Ectodermal cell (in vitro differentiated cells): ENCODE data around the gene RPS5.
"Not testable (repeated sequence)": the region's sequence is repeated elsewhere in the genome, so short reads cannot be mapped to it uniquely, and the experiment has no call there.

Source experiments
- H3K27ac ChIP-seq: 2 replicates; pipeline ENCODE4 v1.7.0; 2013; ENCODE audit warnings: mild to moderate bottlenecking, low read depth, low read length; ENCODE audit not compliant: insufficient read depth, poor library complexity, severe bottlenecking
- H3K27me3 ChIP-seq: 2 replicates; pipeline ENCODE4 v1.7.0; 2013; ENCODE audit warnings: mild to moderate bottlenecking, low read length; ENCODE audit not compliant: insufficient read depth, control insufficient read depth, poor library complexity, severe bottlenecking
- H3K36me3 ChIP-seq: one replicate; pipeline ENCODE4 v1.7.0; 2013; ENCODE audit warnings: low read length; ENCODE audit not compliant: control insufficient read depth, insufficient read depth
- H3K4me1 ChIP-seq: one replicate; pipeline ENCODE4 v1.7.0; 2013; ENCODE audit warnings: low read length; ENCODE audit not compliant: control insufficient read depth, insufficient read depth
- H3K4me3 ChIP-seq: 2 replicates; pipeline ENCODE4 v1.7.0; 2013; ENCODE audit warnings: low read depth, low read length, control low read depth; ENCODE audit not compliant: insufficient read depth
- H3K9me3 ChIP-seq: 2 replicates; pipeline ENCODE4 v1.7.0; 2013; ENCODE audit warnings: mild to moderate bottlenecking, low read length, moderate library complexity; ENCODE audit not compliant: control insufficient read depth
- WGBS, 2 experiments: methylation state at CpG; one replicate each; pipeline ENCODE4 v1.1.7; 2013; ENCODE audit warnings: missing lambda C conversion rate in 2 of 2; 5-methylcytosine and 5-hydroxymethylcytosine counted together

RPS5 gene

GRCh38 chr19:58442986-58443385 is 55.9 kb downstream of the RPS5 start:
- 79 to 80% methylated on average over 7 of the region's 7 CpGs for WGBS, 2 experiments
- not testable (repeated sequence) for H3K9me3 ChIP-seq, H3K36me3 ChIP-seq, H3K27ac ChIP-seq, H3K4me1 ChIP-seq, H3K4me3 ChIP-seq
- peaks cover 29% of the 10 kb centered on the region for H3K27me3 ChIP-seq
